GM23338 (cell line): ENCODE results near the gene FAM117A. TPM values are rescaled to one million over a fixed set of nuclear protein-coding genes. Genes with fewer than 3 reads are reported as not detected.
"Not testable (repeated sequence)": the region's sequence is repeated elsewhere in the genome, so short reads cannot be mapped to it uniquely, and the experiment has no call there.

Source experiments
- ATAC-seq: fragments of 200-7000 bp; cut with Tn5 transposase; 3 replicates; pipeline ENCODE4 v1.9.1; 2020
- DNase-seq: peaks from one replicate; pipeline ENCODE4 v3.0.0-alpha.2; 2015; ENCODE audit warnings: low spot score
- H2AFZ ChIP-seq: fragments of 200-600 bp; sonication (generic); 2 replicates; pipeline ENCODE4 v1.8.0; 2016; ENCODE audit warnings: antibody characterized with exemption, mild to moderate bottlenecking, moderate library complexity
- H3F3A ChIP-seq: fragments of 200-600 bp; sonication (generic); replicated peaks from 2 replicates; pipeline ENCODE4 v1.8.0; 2017; ENCODE audit warnings: antibody characterized with exemption, mixed run types, low read depth
- H3K27ac ChIP-seq: fragments of 200-600 bp; sonication (generic); 2 replicates; pipeline ENCODE4 v1.6.1; 2016; ENCODE audit warnings: low read depth
- H3K27me3 ChIP-seq: fragments of 200-600 bp; sonication (generic); 2 replicates; pipeline ENCODE4 v1.8.0; 2016; ENCODE audit warnings: mild to moderate bottlenecking, mixed run types, moderate library complexity; ENCODE audit not compliant: insufficient read depth
- H3K36me3 ChIP-seq: fragments of 200-600 bp; sonication (generic); 2 replicates; pipeline ENCODE4 v1.8.0; 2016; ENCODE audit warnings: mild to moderate bottlenecking; ENCODE audit not compliant: insufficient read depth
- H3K4me1 ChIP-seq: fragments of 200-600 bp; sonication (generic); 2 replicates; pipeline ENCODE4 v1.8.0; 2016; ENCODE audit warnings: mild to moderate bottlenecking, moderate library complexity; ENCODE audit not compliant: insufficient read depth
- H3K4me2 ChIP-seq: fragments of 200-600 bp; sonication (generic); 2 replicates; pipeline ENCODE4 v1.7.1; 2017; ENCODE audit warnings: mixed run types
- H3K4me3 ChIP-seq: fragments of 200-600 bp; sonication (generic); 2 replicates; pipeline ENCODE4 v1.6.1; 2016; ENCODE audit warnings: mixed run types
- H3K79me2 ChIP-seq: fragments of 200-600 bp; sonication (generic); replicated peaks from 2 replicates; pipeline ENCODE4 v1.8.0; 2017; ENCODE audit warnings: mild to moderate bottlenecking; ENCODE audit not compliant: insufficient read depth
- H3K9me2 ChIP-seq: fragments of 200-600 bp; sonication (generic); 2 replicates; pipeline ENCODE4 v1.8.0; 2017; ENCODE audit not compliant: insufficient read depth
- H4K20me1 ChIP-seq: fragments of 200-600 bp; sonication (generic); replicated peaks from 2 replicates; pipeline ENCODE4 v1.8.0; 2017; ENCODE audit warnings: mild to moderate bottlenecking; ENCODE audit not compliant: insufficient read depth
- H3K27ac Mint-ChIP-seq: 2 replicates; pipeline ENCODE4 v1.8.0; 2020; ENCODE audit warnings: inconsistent platforms, mild to moderate bottlenecking, moderate library complexity, mixed read lengths
- H3K27me3 Mint-ChIP-seq: 3 replicates; pipeline ENCODE4 v1.8.0; 2022; ENCODE audit warnings: low read depth, mild to moderate bottlenecking, moderate library complexity, mixed read lengths, inconsistent platforms; ENCODE audit not compliant: insufficient read depth, poor library complexity
- H3K36me3 Mint-ChIP-seq: 3 replicates; pipeline ENCODE4 v1.8.0; 2021; ENCODE audit warnings: low read depth, mild to moderate bottlenecking, inconsistent platforms, moderate library complexity, mixed read lengths
- H3K4me1 Mint-ChIP-seq: 3 replicates; pipeline ENCODE4 v1.8.0; 2020; ENCODE audit warnings: mild to moderate bottlenecking, inconsistent platforms, mixed read lengths
- H3K4me3 Mint-ChIP-seq: 3 replicates; pipeline ENCODE4 v1.8.0; 2021; ENCODE audit warnings: moderate library complexity, mild to moderate bottlenecking, inconsistent platforms, mixed read lengths
- H3K9me3 Mint-ChIP-seq: 3 replicates; pipeline ENCODE4 v1.8.0; 2020; ENCODE audit warnings: moderate library complexity, mild to moderate bottlenecking, inconsistent platforms, mixed read lengths
- CREB1 ChIP-seq: fragments of 250-450 bp; sonication (Bioruptor Pico); IDR thresholded peaks from 2 replicates; pipeline ENCODE4 v1.5.0; 2020; ENCODE audit warnings: low read depth, mild to moderate bottlenecking, moderate library complexity
- EZH2 ChIP-seq: fragments of 200-600 bp; sonication (generic); IDR thresholded peaks from one replicate; pipeline ENCODE4 v1.8.0; 2017; ENCODE audit warnings: antibody characterized with exemption, mild to moderate bottlenecking, low read depth; ENCODE audit not compliant: unreplicated experiment
- EZH2phosphoT487 ChIP-seq: fragments of 200-600 bp; sonication (generic); IDR thresholded peaks from one replicate; pipeline ENCODE4 v1.8.1; 2018; ENCODE audit warnings: antibody characterized with exemption; ENCODE audit not compliant: unreplicated experiment
- NANOG ChIP-seq: IDR thresholded peaks from 2 replicates; pipeline ENCODE4 v1.6.1; 2016; ENCODE audit warnings: antibody characterized with exemption, borderline replicate concordance
- POLR2AphosphoS5 ChIP-seq: IDR thresholded peaks from 2 replicates; pipeline ENCODE4 v1.6.1; 2016; ENCODE audit warnings: antibody characterized with exemption, low read depth
- STAT1 ChIP-seq: IDR thresholded peaks from one replicate; pipeline ENCODE4 v1.6.1; 2016; ENCODE audit warnings: antibody characterized with exemption; ENCODE audit not compliant: unreplicated experiment
- ZNF114 ChIP-seq: fragments of 250-450 bp; sonication (Bioruptor Pico); IDR thresholded peaks from 2 replicates; pipeline ENCODE4 v1.5.0; 2020; ENCODE audit warnings: mild to moderate bottlenecking, moderate library complexity
- ZNF331 ChIP-seq: fragments of 250-450 bp; sonication (Bioruptor Pico); IDR thresholded peaks from 2 replicates; pipeline ENCODE4 v1.5.0; 2020; ENCODE audit warnings: low read depth, mild to moderate bottlenecking, moderate library complexity
- polyA plus RNA-seq: library from polyadenylated mRNA; unstranded; fragments of >200 nt; fragmentation: Nextera tagmentation; extraction: Ambion mirVana; gene quantifications from 2 replicates; pipeline ENCODE4 v1.2.1, GENCODE V29; 2016
- total RNA-seq: library from RNA; depleted of rRNA; stranded (reverse); fragments of >200 nt; shearing (Covaris generic); gene quantifications from 2 replicates; pipeline ENCODE4 v1.2.3, GENCODE V29; 2014
- TF ChIP-seq, protein P1 (sequence below): IDR thresholded peaks from 2 replicates; pipeline ENCODE4 v1.6.1; 2016; ENCODE audit warnings: antibody characterized with exemption
- TF ChIP-seq, protein P2 (sequence below): fragments of 250-450 bp; sonication (Bioruptor Pico); IDR thresholded peaks from 2 replicates; pipeline ENCODE4 v1.5.0; 2020; ENCODE audit warnings: mild to moderate bottlenecking, moderate library complexity

FAM117A gene
- total and polyA plus RNA-seq, 2 experiments from 2014 or later: 21.3 to 46.4 TPM

DNA sequence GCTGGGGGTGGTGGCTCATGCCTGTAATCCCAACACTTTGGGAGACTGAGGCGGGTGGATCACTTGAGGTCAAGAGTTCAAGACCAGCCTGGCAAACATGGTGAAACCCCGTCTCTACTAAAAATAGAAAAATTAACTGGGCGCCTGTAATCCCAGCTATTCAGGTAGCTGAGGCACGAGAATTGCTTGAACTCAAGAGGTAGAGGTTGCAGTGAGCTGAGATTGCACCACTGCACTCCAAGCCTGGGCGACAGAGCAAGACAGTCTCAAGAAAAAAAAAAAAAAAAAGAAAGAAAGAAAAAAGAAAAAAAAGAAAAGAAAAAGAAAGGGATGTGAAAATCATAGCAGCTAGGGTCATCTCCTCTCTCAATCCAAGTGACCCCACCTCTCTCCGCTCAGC is 39.4 kb downstream of the FAM117A start:
- not testable (repeated sequence) for H3K27me3 ChIP-seq, H3K4me1 Mint-ChIP-seq, H2AFZ ChIP-seq, H3K36me3 ChIP-seq, H3K4me3 Mint-ChIP-seq, H3K27me3 Mint-ChIP-seq, H3K4me3 ChIP-seq, H3K4me2 ChIP-seq, H3K27ac Mint-ChIP-seq, DNase-seq, H3F3A ChIP-seq, H3K4me1 ChIP-seq, H3K9me3 Mint-ChIP-seq, H3K9me2 ChIP-seq, ATAC-seq
- peaks cover 25% of the 10 kb centered on the region for H4K20me1 ChIP-seq
- H3K36me3 Mint-ChIP-seq: peaks cover 49% of the 10 kb centered on the region
- 0 out of 2 replicates have a peak overlapping the region, but pooled peaks have one; percentile 14 for H3K27ac ChIP-seq
- peaks cover 16% of the 10 kb centered on the region for H3K79me2 ChIP-seq

DNA sequence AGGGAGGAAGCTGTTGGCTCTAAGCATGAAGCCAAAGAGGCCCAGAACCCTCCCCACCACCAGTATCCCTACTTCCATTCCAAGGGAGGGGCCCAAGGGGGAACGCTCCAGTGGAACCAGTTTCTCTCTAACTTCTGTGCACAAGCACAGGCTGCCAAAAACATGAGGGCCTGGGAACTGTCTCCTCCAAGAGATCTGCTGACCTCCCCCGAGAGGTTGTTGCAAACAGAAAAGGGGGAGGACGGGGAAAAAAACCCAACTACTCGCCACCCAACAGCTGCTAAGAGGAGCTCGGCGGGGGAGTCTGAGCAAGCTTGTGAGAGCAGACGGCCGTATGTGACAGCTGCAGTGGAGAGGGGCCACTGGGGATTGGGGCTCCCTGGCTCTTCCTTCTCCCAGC is 40.5 kb downstream of the FAM117A start:
- 0 out of 2 replicates have a peak, but pooled peaks cover 3% of the 10 kb centered on the region for H3F3A ChIP-seq
- no peak for TF ChIP-seq POLR2AphosphoS5
- no peak for TF ChIP-seq ZNF331 (CRISPR knock-in tag)
- TF ChIP-seq STAT1: no peak
- H3K4me1 Mint-ChIP-seq: peaks cover 4% of the 10 kb centered on the region; the same call in 2 of the 3 replicates
- H3K79me2 ChIP-seq: peaks cover 16% of the 10 kb centered on the region
- peaks cover 59% of the 10 kb centered on the region for H3K36me3 Mint-ChIP-seq
- H3K9me3 Mint-ChIP-seq: no peaks in the 10 kb centered on the region; the same call in 2 of the 3 replicates
- no peak for ATAC-seq
- no peaks in the 10 kb centered on the region for H3K27me3 ChIP-seq
- no peak overlapping the region for H3K4me2 ChIP-seq
- H3K27me3 Mint-ChIP-seq: peaks cover 4% of the 10 kb centered on the region
- H3K27ac Mint-ChIP-seq: 0 out of 2 replicates have a peak overlapping the region, but pooled peaks have one; percentile 59
- no peaks in the 10 kb centered on the region for H3K4me1 ChIP-seq
- peaks cover 17% of the 10 kb centered on the region for H4K20me1 ChIP-seq
- H3K36me3 ChIP-seq: peaks cover 8% of the 10 kb centered on the region
- H3K9me2 ChIP-seq: no peaks in the 10 kb centered on the region
- DNase-seq: no peak
- no peak overlapping the region for H3K4me3 Mint-ChIP-seq
- H3K27ac ChIP-seq: 0 out of 2 replicates have a peak overlapping the region, but pooled peaks have one; percentile 50
- H2AFZ ChIP-seq: no peak overlapping the region
- H3K4me3 ChIP-seq: no peak overlapping the region

DNA sequence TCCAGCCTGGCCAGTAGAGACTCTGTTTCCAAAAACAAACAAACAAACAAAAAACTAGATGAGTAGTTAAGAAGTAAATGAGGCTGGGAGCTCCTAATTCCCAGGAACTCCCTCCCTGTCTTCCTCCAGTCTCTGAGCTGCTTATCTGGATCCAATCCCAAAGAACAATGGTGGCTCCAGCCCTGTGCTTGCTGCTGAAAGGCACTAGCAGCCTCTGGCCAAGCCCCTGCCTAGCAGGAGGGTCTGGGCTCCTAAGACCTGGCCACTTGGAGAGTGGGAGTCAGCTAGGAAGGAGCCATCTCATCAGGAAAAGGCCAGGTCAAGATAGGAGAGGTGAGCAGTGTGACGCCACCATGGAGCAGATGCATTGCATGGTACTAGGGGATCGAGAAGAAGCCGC is 41.9 kb downstream of the FAM117A start:
- no peak overlapping the region for H3K27ac ChIP-seq
- no peaks in the 10 kb centered on the region for H3K27me3 ChIP-seq
- H3K4me2 ChIP-seq: no peak overlapping the region
- Mint-ChIP-seq H3K4me3 (no peak overlapping the region), H3K9me3 (no peaks in the 10 kb centered on the region; the same call in 2 of the 3 replicates), H3K4me1 (peaks cover 4% of the 10 kb centered on the region; the same call in 2 of the 3 replicates), H3K27ac (no peak overlapping the region), H3K27me3 (peaks cover 4% of the 10 kb centered on the region), H3K36me3 (peaks cover 68% of the 10 kb centered on the region)
- peaks cover 16% of the 10 kb centered on the region for H4K20me1 ChIP-seq
- H3K79me2 ChIP-seq: peaks cover 16% of the 10 kb centered on the region
- DNase-seq: no peak
- H3K9me2 ChIP-seq: no peaks in the 10 kb centered on the region
- H3K4me1 ChIP-seq: no peaks in the 10 kb centered on the region
- 0 out of 2 replicates have a peak, but pooled peaks cover 3% of the 10 kb centered on the region for H3F3A ChIP-seq
- H2AFZ ChIP-seq: no peak overlapping the region
- ATAC-seq: no peak
- H3K4me3 ChIP-seq: no peak overlapping the region
- H3K36me3 ChIP-seq: peaks cover 13% of the 10 kb centered on the region
- TF ChIP-seq NANOG (no peak), EZH2 (no peak), ZNF114 (CRISPR knock-in tag) (no peak), EZH2phosphoT487 (no peak), POLR2AphosphoS5 (no peak), ZNF331 (CRISPR knock-in tag) (no peak), STAT1 (no peak), CREB1 (no peak)
- TF ChIP-seq, protein P1, sequence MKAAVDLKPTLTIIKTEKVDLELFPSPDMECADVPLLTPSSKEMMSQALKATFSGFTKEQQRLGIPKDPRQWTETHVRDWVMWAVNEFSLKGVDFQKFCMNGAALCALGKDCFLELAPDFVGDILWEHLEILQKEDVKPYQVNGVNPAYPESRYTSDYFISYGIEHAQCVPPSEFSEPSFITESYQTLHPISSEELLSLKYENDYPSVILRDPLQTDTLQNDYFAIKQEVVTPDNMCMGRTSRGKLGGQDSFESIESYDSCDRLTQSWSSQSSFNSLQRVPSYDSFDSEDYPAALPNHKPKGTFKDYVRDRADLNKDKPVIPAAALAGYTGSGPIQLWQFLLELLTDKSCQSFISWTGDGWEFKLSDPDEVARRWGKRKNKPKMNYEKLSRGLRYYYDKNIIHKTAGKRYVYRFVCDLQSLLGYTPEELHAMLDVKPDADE: no peak
- TF ChIP-seq, protein P2, sequence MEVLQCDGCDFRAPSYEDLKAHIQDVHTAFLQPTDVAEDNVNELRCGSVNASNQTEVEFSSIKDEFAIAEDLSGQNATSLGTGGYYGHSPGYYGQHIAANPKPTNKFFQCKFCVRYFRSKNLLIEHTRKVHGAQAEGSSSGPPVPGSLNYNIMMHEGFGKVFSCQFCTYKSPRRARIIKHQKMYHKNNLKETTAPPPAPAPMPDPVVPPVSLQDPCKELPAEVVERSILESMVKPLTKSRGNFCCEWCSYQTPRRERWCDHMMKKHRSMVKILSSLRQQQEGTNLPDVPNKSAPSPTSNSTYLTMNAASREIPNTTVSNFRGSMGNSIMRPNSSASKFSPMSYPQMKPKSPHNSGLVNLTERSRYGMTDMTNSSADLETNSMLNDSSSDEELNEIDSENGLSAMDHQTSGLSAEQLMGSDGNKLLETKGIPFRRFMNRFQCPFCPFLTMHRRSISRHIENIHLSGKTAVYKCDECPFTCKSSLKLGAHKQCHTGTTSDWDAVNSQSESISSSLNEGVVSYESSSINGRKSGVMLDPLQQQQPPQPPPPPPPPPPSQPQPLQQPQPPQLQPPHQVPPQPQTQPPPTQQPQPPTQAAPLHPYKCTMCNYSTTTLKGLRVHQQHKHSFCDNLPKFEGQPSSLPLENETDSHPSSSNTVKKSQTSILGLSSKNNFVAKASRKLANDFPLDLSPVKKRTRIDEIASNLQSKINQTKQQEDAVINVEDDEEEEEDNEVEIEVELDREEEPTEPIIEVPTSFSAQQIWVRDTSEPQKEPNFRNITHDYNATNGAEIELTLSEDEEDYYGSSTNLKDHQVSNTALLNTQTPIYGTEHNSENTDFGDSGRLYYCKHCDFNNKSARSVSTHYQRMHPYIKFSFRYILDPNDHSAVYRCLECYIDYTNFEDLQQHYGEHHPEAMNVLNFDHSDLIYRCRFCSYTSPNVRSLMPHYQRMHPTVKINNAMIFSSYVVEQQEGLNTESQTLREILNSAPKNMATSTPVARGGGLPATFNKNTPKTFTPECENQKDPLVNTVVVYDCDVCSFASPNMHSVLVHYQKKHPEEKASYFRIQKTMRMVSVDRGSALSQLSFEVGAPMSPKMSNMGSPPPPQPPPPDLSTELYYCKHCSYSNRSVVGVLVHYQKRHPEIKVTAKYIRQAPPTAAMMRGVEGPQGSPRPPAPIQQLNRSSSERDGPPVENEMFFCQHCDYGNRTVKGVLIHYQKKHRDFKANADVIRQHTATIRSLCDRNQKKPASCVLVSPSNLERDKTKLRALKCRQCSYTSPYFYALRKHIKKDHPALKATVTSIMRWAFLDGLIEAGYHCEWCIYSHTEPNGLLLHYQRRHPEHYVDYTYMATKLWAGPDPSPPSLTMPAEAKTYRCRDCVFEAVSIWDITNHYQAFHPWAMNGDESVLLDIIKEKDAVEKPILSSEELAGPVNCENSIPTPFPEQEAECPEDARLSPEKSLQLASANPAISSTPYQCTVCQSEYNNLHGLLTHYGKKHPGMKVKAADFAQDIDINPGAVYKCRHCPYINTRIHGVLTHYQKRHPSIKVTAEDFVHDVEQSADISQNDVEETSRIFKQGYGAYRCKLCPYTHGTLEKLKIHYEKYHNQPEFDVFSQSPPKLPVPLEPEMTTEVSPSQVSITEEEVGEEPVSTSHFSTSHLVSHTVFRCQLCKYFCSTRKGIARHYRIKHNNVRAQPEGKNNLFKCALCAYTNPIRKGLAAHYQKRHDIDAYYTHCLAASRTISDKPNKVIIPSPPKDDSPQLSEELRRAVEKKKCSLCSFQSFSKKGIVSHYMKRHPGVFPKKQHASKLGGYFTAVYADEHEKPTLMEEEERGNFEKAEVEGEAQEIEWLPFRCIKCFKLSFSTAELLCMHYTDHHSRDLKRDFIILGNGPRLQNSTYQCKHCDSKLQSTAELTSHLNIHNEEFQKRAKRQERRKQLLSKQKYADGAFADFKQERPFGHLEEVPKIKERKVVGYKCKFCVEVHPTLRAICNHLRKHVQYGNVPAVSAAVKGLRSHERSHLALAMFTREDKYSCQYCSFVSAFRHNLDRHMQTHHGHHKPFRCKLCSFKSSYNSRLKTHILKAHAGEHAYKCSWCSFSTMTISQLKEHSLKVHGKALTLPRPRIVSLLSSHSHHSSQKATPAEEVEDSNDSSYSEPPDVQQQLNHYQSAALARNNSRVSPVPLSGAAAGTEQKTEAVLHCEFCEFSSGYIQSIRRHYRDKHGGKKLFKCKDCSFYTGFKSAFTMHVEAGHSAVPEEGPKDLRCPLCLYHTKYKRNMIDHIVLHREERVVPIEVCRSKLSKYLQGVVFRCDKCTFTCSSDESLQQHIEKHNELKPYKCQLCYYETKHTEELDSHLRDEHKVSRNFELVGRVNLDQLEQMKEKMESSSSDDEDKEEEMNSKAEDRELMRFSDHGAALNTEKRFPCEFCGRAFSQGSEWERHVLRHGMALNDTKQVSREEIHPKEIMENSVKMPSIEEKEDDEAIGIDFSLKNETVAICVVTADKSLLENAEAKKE (CRISPR knock-in tag): no peak
